ENCODE measurements around the gene DNAH17. TPM values are rescaled to one million over a fixed set of nuclear protein-coding genes. Genes with fewer than 3 reads are reported as not detected.

Gene DNAH17
- total RNA-seq, 4 donors from 2014 or later: 0.19 to 0.31 TPM; not detected in 2

GRCh38 chr17:78529251-78529650 is 47.9 kb downstream of the DNAH17 start:
- H3K36me3 ChIP-seq: no peaks in the 10 kb centered on the region
- WGBS, 2 donors: 86 to 87% methylated on average over 7 to 11 of the region's 11 CpGs
- no peaks in the 10 kb centered on the region for H3K9me3 ChIP-seq
- no peak for DNase-seq
- no peaks in the 10 kb centered on the region for H3K27me3 ChIP-seq
- peaks cover 0 to 3% (median 0%) of the 10 kb centered on the region in 3 donors for H3K4me1 ChIP-seq
- no peak for TF ChIP-seq POLR2A (IDR thresholded peaks at IDR 0.05)
- TF ChIP-seq, protein P1, sequence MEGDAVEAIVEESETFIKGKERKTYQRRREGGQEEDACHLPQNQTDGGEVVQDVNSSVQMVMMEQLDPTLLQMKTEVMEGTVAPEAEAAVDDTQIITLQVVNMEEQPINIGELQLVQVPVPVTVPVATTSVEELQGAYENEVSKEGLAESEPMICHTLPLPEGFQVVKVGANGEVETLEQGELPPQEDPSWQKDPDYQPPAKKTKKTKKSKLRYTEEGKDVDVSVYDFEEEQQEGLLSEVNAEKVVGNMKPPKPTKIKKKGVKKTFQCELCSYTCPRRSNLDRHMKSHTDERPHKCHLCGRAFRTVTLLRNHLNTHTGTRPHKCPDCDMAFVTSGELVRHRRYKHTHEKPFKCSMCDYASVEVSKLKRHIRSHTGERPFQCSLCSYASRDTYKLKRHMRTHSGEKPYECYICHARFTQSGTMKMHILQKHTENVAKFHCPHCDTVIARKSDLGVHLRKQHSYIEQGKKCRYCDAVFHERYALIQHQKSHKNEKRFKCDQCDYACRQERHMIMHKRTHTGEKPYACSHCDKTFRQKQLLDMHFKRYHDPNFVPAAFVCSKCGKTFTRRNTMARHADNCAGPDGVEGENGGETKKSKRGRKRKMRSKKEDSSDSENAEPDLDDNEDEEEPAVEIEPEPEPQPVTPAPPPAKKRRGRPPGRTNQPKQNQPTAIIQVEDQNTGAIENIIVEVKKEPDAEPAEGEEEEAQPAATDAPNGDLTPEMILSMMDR (IDR thresholded peaks at IDR 0.05): no peak
- no peak overlapping the region for H3K4me3 ChIP-seq
- H3K27ac ChIP-seq: no peak overlapping the region
- intact Hi-C loops (cut with DNase I): no loop called here

GRCh38 chr17:78528541-78528940 is 48.7 kb downstream of the DNAH17 start:
- no peak overlapping the region for H3K27ac ChIP-seq
- no peaks in the 10 kb centered on the region for H3K27me3 ChIP-seq
- no peaks in the 10 kb centered on the region for H3K9me3 ChIP-seq
- DNase-seq: no peak
- 55 to 56% methylated on average over 3 to 5 of the region's 10 CpGs for WGBS, 2 donors
- TF ChIP-seq, protein P1 (IDR thresholded peaks at IDR 0.05): no peak
- TF ChIP-seq POLR2A (IDR thresholded peaks at IDR 0.05): no peak
- H3K4me3 ChIP-seq: no peak overlapping the region
- no peaks in the 10 kb centered on the region for H3K4me1 ChIP-seq
- intact Hi-C loops (cut with DNase I): no loop called here
- H3K36me3 ChIP-seq: no peaks in the 10 kb centered on the region

- Histone ChIP-seq H3K9me3 (no peaks in the 10 kb centered on the region), H3K27me3 (no peaks in the 10 kb centered on the region), H3K4me3 (no peak overlapping the region), H3K36me3 (no peaks in the 10 kb centered on the region), H3K4me1 (no peaks in the 10 kb centered on the region), H3K27ac (no peak overlapping the region)
- no peak for DNase-seq
- 85 to 89% methylated on average over 4 of the region's 4 CpGs for WGBS, 2 donors
- intact Hi-C loops (cut with DNase I): no loop called here
- no peak for TF ChIP-seq POLR2A (IDR thresholded peaks at IDR 0.05)
- TF ChIP-seq, protein P1 (IDR thresholded peaks at IDR 0.05): no peak
Measured at GRCh38 chr17:78527345-78527744, 49.9 kb downstream of the DNAH17 start.

GRCh38 chr17:78526231-78527025 is 50.8 kb downstream of the DNAH17 start:
- WGBS, 2 donors: 87 to 88% methylated on average over 25 to 26 of the region's 30 CpGs
- Histone ChIP-seq H3K27me3 (no peaks in the 10 kb centered on the region), H3K4me1 (no peaks in the 10 kb centered on the region), H3K4me3 (no peak overlapping the region), H3K27ac (no peak overlapping the region), H3K9me3 (no peaks in the 10 kb centered on the region), H3K36me3 (no peaks in the 10 kb centered on the region)
- intact Hi-C loops (cut with DNase I): no loop called here
- DNase-seq: no peak
- TF ChIP-seq, protein P1 (IDR thresholded peaks at IDR 0.05): no peak
- TF ChIP-seq POLR2A (IDR thresholded peaks at IDR 0.05): no peak

DNA sequence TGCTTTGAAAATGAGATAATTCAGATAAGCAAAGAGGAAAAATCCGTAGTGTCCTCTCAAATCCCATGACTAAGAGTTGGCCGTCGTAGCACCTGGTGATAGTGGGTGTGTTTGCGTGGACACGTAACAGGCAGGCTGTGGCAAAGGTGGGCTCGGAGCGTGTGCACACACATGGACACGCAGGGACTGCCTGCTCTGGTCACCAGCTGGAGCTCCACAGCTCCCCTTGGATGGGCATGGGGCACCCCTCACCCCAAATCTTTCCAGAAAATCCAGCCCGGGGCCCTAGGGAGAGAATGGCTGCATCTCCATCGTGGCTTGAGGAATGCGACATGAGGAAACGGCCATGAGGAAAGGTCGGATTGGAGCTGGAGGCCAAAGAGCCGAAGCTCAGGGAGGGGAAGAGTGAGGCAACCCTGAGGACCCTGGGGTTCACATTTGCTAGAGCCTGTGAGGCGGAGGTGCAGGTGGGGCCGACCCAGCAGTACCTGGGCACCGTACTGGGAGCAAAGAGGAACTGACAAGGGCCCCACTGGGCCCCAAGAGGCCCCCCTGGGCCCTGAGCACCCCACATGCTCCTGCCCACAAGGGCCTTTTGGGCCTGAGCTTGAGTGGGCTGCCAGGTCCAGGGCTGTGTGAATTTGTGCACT is 51.6 kb downstream of the DNAH17 start:
- Histone ChIP-seq H3K27me3 (no peaks in the 10 kb centered on the region), H3K27ac (no peak overlapping the region), H3K9me3 (no peaks in the 10 kb centered on the region), H3K4me3 (no peak overlapping the region), H3K4me1 (no peaks in the 10 kb centered on the region), H3K36me3 (no peaks in the 10 kb centered on the region)
- 80 to 85% methylated on average over 12 to 13 of the region's 17 CpGs for WGBS, 2 donors
- TF ChIP-seq, protein P1 (IDR thresholded peaks at IDR 0.05): no peak
- no peak for TF ChIP-seq POLR2A (IDR thresholded peaks at IDR 0.05)
- no peak for DNase-seq
- intact Hi-C loops (cut with DNase I): no loop called here

Data from esophagus squamous epithelium (tissue), 5 donors.